ENCODE data around the gene KRTAP10-10.
"Not testable (repeated sequence)": the region's sequence is repeated elsewhere in the genome, so short reads cannot be mapped to it uniquely, and the experiment has no call there.

Gene KRTAP10-10

DNA sequence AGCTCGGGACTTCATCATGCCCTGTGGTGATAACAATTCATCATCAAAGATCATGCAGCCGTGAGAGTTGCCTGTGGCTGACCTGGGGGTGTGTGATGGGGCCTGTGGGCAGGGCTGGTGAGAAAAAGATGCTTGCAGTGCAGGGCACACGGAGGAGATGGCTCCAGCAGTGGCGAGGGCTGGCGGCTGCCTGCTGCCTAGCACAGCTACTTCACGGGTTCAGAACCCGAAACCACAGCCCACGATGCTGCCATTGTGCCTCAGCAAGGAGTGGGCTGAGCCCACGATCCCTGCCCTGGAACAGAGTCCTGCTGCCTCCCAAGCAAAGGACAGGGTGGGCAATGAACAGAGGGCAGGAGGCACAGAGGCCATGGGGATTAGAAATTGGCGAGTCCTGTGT lies 10.9 kb upstream of the KRTAP10-10 start:
- H3K36me3 ChIP-seq (replicated peaks): no peaks in the 10 kb centered on the region
- H3K9me3 ChIP-seq: no peaks in the 10 kb centered on the region; the same call in 1 of the 2 replicates
- no peaks in the 10 kb centered on the region for H3K27me3 ChIP-seq (ENCODE audit: low read depth)
- no peaks in the 10 kb centered on the region for H3K4me1 ChIP-seq
- DNase-seq (ENCODE audit: low spot score in 2 of 2): no peak
- no peak overlapping the region for H3K4me3 ChIP-seq
- in situ Hi-C loops (cut with MboI; ENCODE audit: low sequenced_read_pairs): no loop called here

DNA sequence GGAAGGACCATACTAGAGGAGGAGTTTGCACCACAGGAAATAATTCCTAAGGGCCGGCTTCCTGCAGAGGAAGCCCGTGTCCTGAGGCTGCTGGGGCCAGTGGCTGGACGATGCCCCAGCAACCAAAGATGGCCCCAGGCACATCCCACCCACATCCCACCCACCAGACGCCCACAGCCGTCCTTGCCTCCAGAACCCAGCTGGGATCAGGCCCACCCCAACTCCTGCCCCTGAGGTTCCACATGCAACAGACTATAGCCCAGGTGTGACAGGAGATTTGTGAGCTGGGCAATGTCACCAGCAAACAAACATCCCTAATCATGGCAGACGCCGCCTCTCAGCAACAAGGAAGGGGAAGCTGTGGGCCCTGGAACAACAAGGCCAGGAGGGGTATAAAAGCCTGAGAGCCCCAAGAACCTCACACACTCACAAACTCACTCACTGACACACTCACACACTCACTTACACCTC lies 10.4 kb upstream of the KRTAP10-10 start, which contains the start of gene KRTAP10-9:
Gene KRTAP10-9 (plus strand): TSS at position 421 of the 471 bp plus-strand sequence. CDS start 79 bp downstream, outside the sequence.
- Histone ChIP-seq H3K4me3 (no peak within 1 kb of the TSS), H3K9me3 (no peaks in the 10 kb centered on the region; the same call in 1 of the 2 replicates), H3K4me1 (no peaks in the 10 kb centered on the region), H3K36me3 (replicated peaks) (no peaks in the 10 kb centered on the region), H3K27me3 (ENCODE audit: low read depth) (no peaks in the 10 kb centered on the region)
- in situ Hi-C loops (cut with MboI; ENCODE audit: low sequenced_read_pairs): no loop called here
- DNase-seq (ENCODE audit: low spot score in 2 of 2): no peak

DNA sequence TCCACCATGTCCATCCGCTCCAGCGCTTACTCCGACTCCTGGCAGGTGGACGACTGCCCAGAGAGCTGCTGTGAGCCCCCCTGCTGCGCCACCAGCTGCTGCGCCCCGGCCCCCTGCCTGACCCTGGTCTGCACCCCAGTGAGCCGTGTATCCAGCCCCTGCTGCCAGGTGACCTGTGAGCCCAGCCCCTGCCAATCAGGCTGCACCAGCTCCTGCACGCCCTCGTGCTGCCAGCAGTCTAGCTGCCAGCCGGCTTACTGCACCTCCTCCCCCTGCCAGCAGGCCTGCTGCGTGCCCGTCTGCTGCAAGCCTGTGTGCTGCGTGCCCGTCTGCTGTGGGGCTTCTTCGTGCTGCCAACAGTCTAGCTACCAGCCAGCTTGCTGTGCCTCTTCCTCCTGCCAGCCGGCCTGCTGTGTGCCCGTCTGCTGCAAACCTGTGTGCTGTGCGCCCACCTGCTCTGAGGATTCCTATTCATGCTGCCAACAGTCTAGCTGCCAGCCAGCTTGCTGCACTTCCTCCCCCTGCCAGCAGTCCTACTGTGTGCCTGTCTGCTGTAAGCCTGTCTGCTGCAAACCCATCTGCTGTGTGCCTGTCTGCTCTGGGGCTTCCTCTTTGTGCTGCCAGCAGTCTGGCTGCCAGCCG lies 9.9 kb upstream of the KRTAP10-10 start:
- H3K27me3 ChIP-seq (ENCODE audit: low read depth); DNase-seq (ENCODE audit: low spot score in 2 of 2); H3K36me3 ChIP-seq (replicated peaks); H3K9me3 ChIP-seq; H3K4me3 ChIP-seq; in situ Hi-C loops (cut with MboI; ENCODE audit: low sequenced_read_pairs); H3K4me1 ChIP-seq: not testable (repeated sequence)

DNA sequence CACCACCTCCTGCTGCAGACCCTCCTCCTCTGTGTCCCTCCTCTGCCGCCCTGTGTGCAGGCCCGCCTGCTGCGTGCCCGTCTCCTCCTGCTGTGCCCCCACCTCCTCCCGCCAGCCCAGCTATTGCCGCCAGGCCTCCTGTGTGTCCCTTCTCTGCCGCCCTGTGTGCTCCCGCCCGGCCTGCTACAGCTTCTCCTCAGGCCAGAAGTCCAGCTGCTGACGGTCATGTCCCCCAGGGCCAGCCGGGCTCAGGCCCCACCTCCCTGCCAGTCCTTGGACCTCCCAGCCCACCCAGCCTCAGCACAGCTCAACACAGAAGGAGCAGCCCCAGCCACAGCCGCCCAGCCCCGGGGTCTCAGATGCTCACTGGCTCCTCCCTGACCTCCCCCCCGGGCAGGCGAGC lies 9.3 kb upstream of the KRTAP10-10 start:
- in situ Hi-C loops (cut with MboI; ENCODE audit: low sequenced_read_pairs): not testable (repeated sequence)

DNA sequence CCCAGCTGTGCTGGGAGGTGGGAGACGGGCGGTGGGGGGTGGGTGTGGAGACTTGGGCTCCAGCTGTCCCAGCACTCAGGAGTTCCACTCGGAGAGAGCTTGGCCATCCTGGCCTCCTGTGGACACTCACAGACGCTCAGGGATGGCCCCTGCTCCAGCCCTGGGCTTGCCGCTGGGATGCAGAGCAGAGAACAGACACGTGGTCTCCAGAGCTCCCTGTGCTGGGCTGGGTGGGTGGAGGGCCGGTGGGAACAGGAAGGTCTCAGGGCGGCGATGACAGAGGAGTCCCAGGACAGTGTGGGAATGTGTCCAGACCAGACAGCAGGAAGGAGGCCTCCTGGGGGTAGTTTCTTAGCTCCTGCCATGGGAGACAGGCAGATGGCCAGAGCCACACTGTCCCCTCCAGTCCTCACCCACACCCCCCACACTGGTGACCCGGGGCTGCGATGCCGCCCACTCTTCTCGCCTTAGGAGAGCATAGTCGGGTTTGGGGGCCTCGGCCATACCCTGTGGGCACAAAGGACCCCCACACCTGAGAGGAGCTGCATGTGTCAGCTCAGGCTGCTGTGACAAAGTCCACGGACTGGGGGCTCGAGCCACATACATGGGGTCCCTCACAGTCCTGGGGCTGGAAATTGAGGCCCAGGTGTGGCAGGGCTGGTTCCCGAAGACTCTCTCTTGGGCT lies 8.3 kb upstream of the KRTAP10-10 start:
- H3K36me3 ChIP-seq (replicated peaks): no peaks in the 10 kb centered on the region
- no peaks in the 10 kb centered on the region for H3K4me1 ChIP-seq
- no peaks in the 10 kb centered on the region for H3K27me3 ChIP-seq (ENCODE audit: low read depth)
- H3K9me3 ChIP-seq: no peaks in the 10 kb centered on the region; the same call in 1 of the 2 replicates
- DNase-seq (ENCODE audit: low spot score in 2 of 2): no peak
- in situ Hi-C loops (cut with MboI; ENCODE audit: low sequenced_read_pairs): no loop called here
- no peak overlapping the region for H3K4me3 ChIP-seq

More for the DNA sequence above, 9.3 kb upstream of the KRTAP10-10 start:
- H3K4me1 ChIP-seq; H3K4me3 ChIP-seq; H3K9me3 ChIP-seq; H3K36me3 ChIP-seq (replicated peaks); DNase-seq (ENCODE audit: low spot score in 2 of 2); H3K27me3 ChIP-seq (ENCODE audit: low read depth): not testable (repeated sequence)

DNA sequence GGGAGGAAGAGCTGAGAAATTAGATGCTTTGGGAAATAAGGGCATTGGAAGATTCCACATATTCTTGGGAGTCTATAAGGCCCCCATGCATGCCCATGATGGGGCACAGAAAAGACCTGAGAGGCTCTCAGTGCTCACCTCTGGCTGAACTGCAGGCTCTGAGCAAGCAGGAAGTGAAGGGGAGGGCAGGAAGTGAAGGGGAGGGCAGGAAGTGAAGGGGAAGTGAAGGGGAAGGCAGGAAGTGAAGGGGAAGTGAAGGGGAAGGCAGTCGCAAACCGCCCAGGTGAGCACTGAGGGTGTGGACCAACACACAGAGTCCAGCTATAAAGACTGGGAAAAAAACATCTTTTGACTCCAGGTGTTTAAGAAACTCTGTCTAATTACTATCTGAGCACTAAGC lies 6.7 kb upstream of the KRTAP10-10 start:
- Histone ChIP-seq H3K36me3 (replicated peaks) (no peaks in the 10 kb centered on the region), H3K27me3 (ENCODE audit: low read depth) (no peaks in the 10 kb centered on the region), H3K9me3 (no peaks in the 10 kb centered on the region), H3K4me3 (no peak overlapping the region), H3K4me1 (no peaks in the 10 kb centered on the region)
- DNase-seq (ENCODE audit: low spot score in 2 of 2): no peak
- in situ Hi-C loops (cut with MboI; ENCODE audit: low sequenced_read_pairs): no loop called here

DNA sequence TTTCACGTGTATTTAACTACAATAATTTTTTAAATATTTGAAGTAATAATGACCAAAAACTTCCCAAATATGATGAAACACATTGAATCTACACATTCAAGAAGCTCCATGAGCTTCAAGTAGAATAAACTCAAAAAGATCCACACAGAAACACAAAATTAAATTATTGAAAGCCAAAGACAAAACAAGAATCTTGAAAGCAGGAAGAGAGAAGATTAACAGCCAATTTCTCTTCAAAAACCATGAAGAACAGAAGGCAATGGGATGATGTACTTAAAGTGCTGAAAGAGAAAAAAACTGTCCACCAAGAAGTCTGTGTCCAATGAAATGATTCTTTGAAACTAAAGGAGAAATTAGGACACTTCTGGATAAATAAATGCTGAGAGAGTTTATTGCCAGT lies 5.1 kb upstream of the KRTAP10-10 start:
- in situ Hi-C loops (cut with MboI; ENCODE audit: low sequenced_read_pairs): no loop called here
- Histone ChIP-seq H3K36me3 (replicated peaks) (no peaks in the 10 kb centered on the region), H3K4me3 (no peak overlapping the region), H3K27me3 (ENCODE audit: low read depth) (no peaks in the 10 kb centered on the region), H3K9me3 (no peaks in the 10 kb centered on the region), H3K4me1 (no peaks in the 10 kb centered on the region)
- no peak for DNase-seq (ENCODE audit: low spot score in 2 of 2)

DNA sequence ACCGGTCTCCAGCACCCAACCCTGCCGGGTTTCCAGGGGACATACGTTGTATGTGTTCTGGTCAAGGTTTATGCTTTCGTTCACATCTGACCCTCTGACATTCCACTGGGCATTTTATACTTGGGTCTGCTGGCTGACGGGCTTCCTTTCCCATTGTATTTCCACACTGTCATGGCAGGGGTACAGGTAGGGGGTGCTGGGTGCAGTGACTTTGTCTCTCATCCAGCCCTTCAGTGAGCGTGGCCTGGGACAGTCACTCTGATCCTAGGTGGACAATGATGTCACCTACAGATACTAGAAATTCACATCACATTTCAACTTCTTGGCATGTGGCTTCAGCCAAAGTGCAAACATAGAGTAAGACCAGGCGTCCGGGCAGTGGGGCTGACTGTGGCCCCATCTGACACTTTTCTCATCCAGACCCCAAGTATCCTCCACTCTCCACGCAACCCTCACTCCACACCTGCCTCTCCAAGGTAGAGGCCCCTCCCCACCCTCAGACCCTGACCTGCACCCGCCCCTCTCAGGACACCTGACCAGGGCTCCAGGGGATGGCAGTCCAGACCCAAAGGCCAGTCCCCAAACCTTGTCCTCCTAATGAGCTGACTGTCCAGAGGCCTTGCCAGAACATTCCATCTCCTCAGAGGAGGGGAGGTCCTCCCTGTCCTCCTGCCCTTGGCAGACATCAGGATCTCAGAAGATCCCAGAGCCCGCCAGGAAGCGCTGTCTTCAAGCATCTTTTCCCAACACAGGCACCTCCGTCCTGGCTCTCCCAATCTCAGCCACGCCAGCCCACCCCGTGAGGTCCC lies 743 bp upstream of the KRTAP10-10 start:
- in situ Hi-C loops (cut with MboI; ENCODE audit: low sequenced_read_pairs): no loop called here
- H3K4me3 ChIP-seq: no peak overlapping the region
- H3K4me1 ChIP-seq: no peaks in the 10 kb centered on the region
- H3K9me3 ChIP-seq: no peaks in the 10 kb centered on the region
- DNase-seq (ENCODE audit: low spot score in 2 of 2): no peak
- no peaks in the 10 kb centered on the region for H3K36me3 ChIP-seq (replicated peaks)
- no peaks in the 10 kb centered on the region for H3K27me3 ChIP-seq (ENCODE audit: low read depth)

DNA sequence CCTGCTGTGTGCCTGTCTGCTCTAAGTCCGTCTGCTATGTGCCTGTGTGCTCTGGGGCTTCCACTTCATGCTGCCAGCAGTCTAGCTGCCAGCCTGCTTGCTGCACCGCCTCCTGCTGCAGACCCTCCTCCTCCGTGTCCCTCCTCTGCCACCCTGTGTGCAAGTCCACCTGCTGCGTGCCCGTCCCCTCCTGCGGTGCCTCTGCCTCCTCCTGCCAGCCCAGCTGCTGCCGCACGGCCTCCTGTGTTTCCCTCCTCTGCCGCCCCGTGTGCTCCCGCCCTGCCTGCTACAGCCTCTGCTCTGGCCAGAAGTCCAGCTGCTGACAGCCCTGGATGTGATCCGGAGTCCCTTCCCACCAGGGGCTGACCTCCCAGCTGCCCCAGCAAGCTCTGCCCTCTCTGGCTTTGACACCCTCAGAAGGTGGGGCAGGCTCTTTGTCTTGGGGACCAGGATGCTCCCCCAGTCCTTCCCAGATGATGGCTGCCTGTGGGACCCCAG lies 744 bp downstream of the KRTAP10-10 start:
- DNase-seq (ENCODE audit: low spot score in 2 of 2); H3K27me3 ChIP-seq (ENCODE audit: low read depth); in situ Hi-C loops (cut with MboI; ENCODE audit: low sequenced_read_pairs); H3K36me3 ChIP-seq (replicated peaks); H3K9me3 ChIP-seq; H3K4me1 ChIP-seq; H3K4me3 ChIP-seq: not testable (repeated sequence)

DNA sequence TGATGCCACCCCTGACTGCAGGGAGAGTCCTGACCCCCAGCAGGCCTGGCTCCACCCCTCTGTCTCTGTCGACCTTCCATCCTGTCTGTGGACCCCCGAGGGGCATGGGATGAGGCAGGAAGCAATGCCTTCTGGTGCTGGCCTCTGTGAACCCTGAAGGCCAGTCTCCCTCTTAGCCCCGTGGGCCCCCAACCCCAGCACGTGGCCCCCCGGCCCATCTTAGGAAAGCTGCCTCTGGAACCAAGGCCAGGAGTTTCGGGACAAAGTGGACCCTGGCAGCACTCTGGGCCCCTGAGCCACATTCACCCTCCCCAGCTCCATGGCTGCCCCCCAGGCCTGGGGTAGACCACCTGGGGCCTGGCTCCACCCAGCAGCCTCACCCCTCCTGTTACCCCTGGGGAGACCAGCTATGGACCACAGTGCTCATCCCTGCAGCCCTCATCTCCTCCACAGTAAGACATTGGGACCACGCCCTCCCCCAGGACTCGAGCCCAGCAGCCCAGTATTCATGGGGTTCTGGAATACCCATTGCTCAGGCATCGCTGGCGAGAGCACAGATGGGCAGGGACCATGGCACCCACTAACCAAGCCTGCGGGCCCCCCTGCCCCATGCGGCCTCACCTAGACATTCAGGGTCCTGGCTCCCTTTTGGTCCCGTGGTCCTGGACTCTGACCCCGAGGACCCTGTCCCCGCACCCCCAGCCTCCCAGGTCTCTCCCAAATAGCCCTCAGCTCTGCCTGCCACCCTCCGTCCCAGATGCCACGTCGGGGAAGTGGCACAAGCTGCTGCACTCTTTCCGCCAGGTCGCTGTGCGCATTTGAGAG lies 1.6 kb downstream of the KRTAP10-10 start:
- in situ Hi-C loops (cut with MboI; ENCODE audit: low sequenced_read_pairs); H3K4me1 ChIP-seq; H3K4me3 ChIP-seq; DNase-seq (ENCODE audit: low spot score in 2 of 2); H3K9me3 ChIP-seq; H3K36me3 ChIP-seq (replicated peaks); H3K27me3 ChIP-seq (ENCODE audit: low read depth): not testable (repeated sequence)

DNA sequence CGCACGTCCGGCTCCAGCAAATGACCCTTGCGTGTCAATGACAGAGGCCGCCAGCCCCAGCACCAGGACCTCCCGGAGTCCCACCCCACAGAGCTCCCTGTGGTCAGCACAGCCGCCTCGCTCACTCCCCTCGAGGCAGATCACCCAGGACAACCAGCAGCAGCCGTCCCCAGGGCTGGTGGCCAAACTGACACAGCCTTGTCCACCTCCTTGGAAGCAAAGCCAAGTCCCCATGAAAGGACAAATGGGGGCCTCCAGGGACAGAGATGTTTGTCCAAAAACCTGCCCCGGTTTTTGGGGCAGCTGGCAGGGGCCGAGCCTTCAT lies 2.1 kb downstream of the KRTAP10-10 start:
- H3K9me3 ChIP-seq: no peaks in the 10 kb centered on the region
- H3K36me3 ChIP-seq (replicated peaks): no peaks in the 10 kb centered on the region
- no peaks in the 10 kb centered on the region for H3K4me1 ChIP-seq
- no peak overlapping the region for H3K4me3 ChIP-seq
- no peak for DNase-seq (ENCODE audit: low spot score in 2 of 2)
- in situ Hi-C loops (cut with MboI; ENCODE audit: low sequenced_read_pairs): no loop called here
- H3K27me3 ChIP-seq (ENCODE audit: low read depth): no peaks in the 10 kb centered on the region

DNA sequence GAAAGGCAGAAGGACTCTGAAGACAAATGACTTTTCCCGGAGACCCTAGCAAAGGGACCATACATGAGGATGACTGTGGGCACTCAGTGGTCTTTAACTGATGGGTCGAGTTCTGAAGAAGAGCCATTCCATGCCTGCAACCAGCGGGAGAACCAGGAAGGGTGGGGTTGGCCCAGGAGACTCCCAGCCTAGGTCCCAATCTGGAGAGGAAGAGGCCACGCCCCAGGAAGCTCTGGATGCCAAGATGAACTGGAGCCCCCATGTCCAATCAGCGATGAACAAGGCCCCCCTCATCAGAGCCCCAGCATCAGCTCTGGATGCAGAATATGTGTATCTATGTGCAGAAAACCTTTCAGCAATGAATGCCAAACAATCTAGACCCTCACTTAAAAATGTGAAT lies 3.6 kb downstream of the KRTAP10-10 start:
- H3K9me3 ChIP-seq: no peaks in the 10 kb centered on the region
- H3K27me3 ChIP-seq (ENCODE audit: low read depth): no peaks in the 10 kb centered on the region
- H3K4me3 ChIP-seq: no peak overlapping the region
- in situ Hi-C loops (cut with MboI; ENCODE audit: low sequenced_read_pairs): loop anchor here (10.0 kb wide), 1 partner anchor 64 kb away; no protein-coding TSS in a partner anchor
- DNase-seq (ENCODE audit: low spot score in 2 of 2): no peak
- no peaks in the 10 kb centered on the region for H3K4me1 ChIP-seq
- no peaks in the 10 kb centered on the region for H3K36me3 ChIP-seq (replicated peaks)

DNA sequence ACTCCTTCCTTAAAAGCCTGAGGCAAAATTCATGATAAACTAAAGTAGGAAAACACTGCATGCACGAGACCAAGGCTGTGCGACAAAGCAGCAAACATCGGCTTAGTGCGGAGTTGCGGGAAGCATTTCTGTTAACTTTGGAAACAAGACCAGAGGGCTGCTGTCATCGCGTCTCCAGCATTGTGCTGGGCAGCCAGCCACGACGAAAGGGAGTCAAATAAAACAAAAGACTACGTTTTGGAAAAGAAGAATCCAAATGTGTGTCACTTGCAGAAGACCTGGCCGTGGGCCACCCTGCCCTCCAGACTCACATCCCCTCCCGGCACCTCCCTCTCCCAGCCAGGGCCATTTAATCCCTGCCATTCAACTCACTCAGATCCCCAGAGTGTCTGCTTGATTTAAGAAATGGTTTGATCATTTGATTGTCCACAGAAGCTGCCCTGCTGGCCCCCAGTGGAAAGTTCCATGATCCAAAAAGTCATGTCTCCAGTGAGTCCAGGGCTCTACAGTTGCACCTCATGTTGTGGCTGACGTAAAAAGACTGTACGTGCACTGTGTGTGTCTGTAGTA lies 6.7 kb downstream of the KRTAP10-10 start:
- in situ Hi-C loops (cut with MboI; ENCODE audit: low sequenced_read_pairs): loop anchor here (10.0 kb wide), 1 partner anchor 61 kb away; no protein-coding TSS in a partner anchor
- Histone ChIP-seq H3K4me3 (no peak overlapping the region), H3K9me3 (no peaks in the 10 kb centered on the region), H3K27me3 (ENCODE audit: low read depth) (no peaks in the 10 kb centered on the region), H3K4me1 (no peaks in the 10 kb centered on the region), H3K36me3 (replicated peaks) (no peaks in the 10 kb centered on the region)
- DNase-seq (ENCODE audit: low spot score in 2 of 2): no peak
